Smooth muscle cell (in vitro differentiated cells): Measurements from ENCODE around the gene VCPKMT. TPM values are rescaled to one million over a fixed set of nuclear protein-coding genes. Genes with fewer than 3 reads are reported as not detected.

Source experiments
- DNase-seq: peaks from one replicate; lab custom pipeline; 2025; ENCODE audit not compliant: unreplicated experiment; lab: John Stamatoyannopoulos, UW
- H2AFZ ChIP-seq: fragments of 200-600 bp; sonication (generic); 2 replicates; pipeline ENCODE4 v1.6.0; 2016; ENCODE audit warnings: antibody characterized with exemption, low read depth, mild to moderate bottlenecking
- H3F3A ChIP-seq: fragments of 200-600 bp; sonication (generic); 2 replicates; pipeline ENCODE4 v1.6.0; 2017; ENCODE audit warnings: antibody characterized with exemption, low read depth
- H3K27ac ChIP-seq: fragments of 200-600 bp; sonication (generic); 2 replicates; pipeline ENCODE4 v1.5.1; 2016; ENCODE audit warnings: low read depth, mild to moderate bottlenecking
- H3K27me3 ChIP-seq: fragments of 200-600 bp; sonication (generic); 2 replicates; pipeline ENCODE4 v1.6.1; 2016; ENCODE audit warnings: low read depth, mild to moderate bottlenecking
- H3K36me3 ChIP-seq: fragments of 200-600 bp; sonication (generic); 2 replicates; pipeline ENCODE4 v1.5.1; 2016; ENCODE audit warnings: low read depth
- H3K4me1 ChIP-seq: fragments of 200-600 bp; sonication (generic); 2 replicates; pipeline ENCODE4 v1.5.1; 2016; ENCODE audit warnings: low read depth
- H3K4me2 ChIP-seq: fragments of 200-600 bp; sonication (generic); 2 replicates; pipeline ENCODE4 v1.6.0; 2016; ENCODE audit warnings: mild to moderate bottlenecking
- H3K4me3 ChIP-seq: fragments of 200-600 bp; sonication (generic); 2 replicates; pipeline ENCODE4 v1.5.1; 2016; ENCODE audit warnings: mild to moderate bottlenecking
- H3K79me2 ChIP-seq: fragments of 200-600 bp; sonication (generic); 2 replicates; pipeline ENCODE4 v1.6.0; 2016; ENCODE audit warnings: low read depth, mild to moderate bottlenecking
- H3K9ac ChIP-seq: fragments of 200-600 bp; sonication (generic); 2 replicates; pipeline ENCODE4 v1.6.0; 2016; ENCODE audit warnings: low read depth
- H3K9me3 ChIP-seq: fragments of 200-600 bp; sonication (generic); replicated peaks from 2 replicates; pipeline ENCODE4 v1.5.1; 2016; ENCODE audit warnings: low read depth
- H4K20me1 ChIP-seq: fragments of 200-600 bp; sonication (generic); 2 replicates; pipeline ENCODE4 v1.6.0; 2016; ENCODE audit warnings: low read depth
- CTCF ChIP-seq: fragments of 200-600 bp; sonication (generic); IDR thresholded peaks from 2 replicates; pipeline ENCODE4 v1.5.1; 2017; ENCODE audit warnings: borderline replicate concordance, mild to moderate bottlenecking, antibody characterized with exemption; ENCODE audit not compliant: insufficient read depth, poor library complexity, severe bottlenecking
- WGBS: methylation state at CpG from one replicate; pipeline ENCODE4 v1.1.7; 2016; ENCODE audit warnings: low lambda C conversion rate; 5-methylcytosine and 5-hydroxymethylcytosine counted together
- polyA plus RNA-seq: library from polyadenylated mRNA; unstranded; fragments of >200 nt; fragmentation: Nextera tagmentation; extraction: Ambion mirVana; gene quantifications from 2 replicates; pipeline ENCODE4 v1.2.1, GENCODE V29; 2016
- total RNA-seq: library from RNA; depleted of rRNA; stranded (reverse); fragments of >200 nt; gene quantifications from 2 replicates; pipeline ENCODE4 v1.2.3, GENCODE V29; 2014

Gene VCPKMT
- total and polyA plus RNA-seq, 2 experiments from 2014 or later: 13.0 to 17.0 TPM

- Histone ChIP-seq H3K9me3 (no peaks in the 10 kb centered on the region), H3K4me1 (peaks cover 2% of the 10 kb centered on the region), H3K4me3 (no peak overlapping the region), H3K36me3 (no peaks in the 10 kb centered on the region), H3K27ac (no peak overlapping the region), H4K20me1 (no peaks in the 10 kb centered on the region), H3K27me3 (no peaks in the 10 kb centered on the region), H3K79me2 (no peaks in the 10 kb centered on the region), H3K9ac (no peak overlapping the region), H3K4me2 (no peak overlapping the region), H3F3A (peaks cover 14% of the 10 kb centered on the region), H2AFZ (no peak overlapping the region)
- no peak for DNase-seq
- TF ChIP-seq CTCF: no peak
- WGBS: 12% methylated on average over 1 of the region's 1 CpG
Observed at GRCh38 chr14:50087341-50088116, 28.8 kb downstream of the VCPKMT start.

DNA sequence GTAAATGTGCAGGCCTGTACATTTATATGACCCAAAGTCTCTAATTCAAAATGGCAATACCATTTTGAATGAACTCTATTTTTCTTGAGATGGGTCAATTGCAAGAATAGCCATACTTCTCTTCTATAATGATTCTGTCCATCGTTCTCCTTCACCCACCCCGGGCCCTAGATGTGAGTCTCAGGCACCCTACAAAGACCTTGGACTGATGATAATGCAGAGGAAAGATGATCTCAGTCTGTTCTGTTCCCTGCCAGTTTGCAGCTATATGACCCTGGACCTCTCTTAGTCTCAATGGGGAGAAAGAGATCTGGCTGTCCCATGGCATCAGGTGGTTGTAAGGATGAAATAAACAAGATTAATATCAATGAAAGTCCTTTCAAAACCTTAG, 30.1 kb downstream of the VCPKMT start:
- no peak overlapping the region for H3K9ac ChIP-seq
- no peak overlapping the region for H3K4me3 ChIP-seq
- H2AFZ ChIP-seq: no peak overlapping the region
- H3K9me3 ChIP-seq: no peaks in the 10 kb centered on the region
- no peak for DNase-seq
- H3K4me2 ChIP-seq: no peak overlapping the region
- no peak for TF ChIP-seq CTCF
- no peaks in the 10 kb centered on the region for H3K79me2 ChIP-seq
- 82% methylated on average over 2 of the region's 2 CpGs for WGBS
- H3K27me3 ChIP-seq: no peaks in the 10 kb centered on the region
- peaks cover 11% of the 10 kb centered on the region for H3K4me1 ChIP-seq
- peak overlapping the region; percentile 73 for H3K27ac ChIP-seq
- peaks cover 22% of the 10 kb centered on the region for H3F3A ChIP-seq
- H3K36me3 ChIP-seq: no peaks in the 10 kb centered on the region
- H4K20me1 ChIP-seq: no peaks in the 10 kb centered on the region

GRCh38 chr14:50085570-50086320, 30.6 kb downstream of the VCPKMT start:
- no peak for TF ChIP-seq CTCF
- 74% methylated on average over 10 of the region's 10 CpGs for WGBS
- DNase-seq: no peak
- Histone ChIP-seq H4K20me1 (no peaks in the 10 kb centered on the region), H3F3A (peaks cover 22% of the 10 kb centered on the region), H3K4me3 (no peak overlapping the region), H3K4me1 (peaks cover 11% of the 10 kb centered on the region), H3K27me3 (no peaks in the 10 kb centered on the region), H3K4me2 (peak overlapping the region; percentile 48), H2AFZ (no peak overlapping the region), H3K27ac (peak overlapping the region; percentile 73), H3K9me3 (no peaks in the 10 kb centered on the region), H3K79me2 (no peaks in the 10 kb centered on the region), H3K36me3 (no peaks in the 10 kb centered on the region), H3K9ac (peak overlapping the region; percentile 13)
